ENCODE measurements around the gene RERE. TPM values are rescaled to one million over a fixed set of nuclear protein-coding genes. Genes with fewer than 3 reads are reported as not detected.

Gene RERE
- polyA plus RNA-seq, 10 donors, result 61.7 to 94.3 (median 77.6) TPM

GRCh38 chr1:8551057-8551456, 266.4 kb downstream of the RERE start:
- no peak for DNase-seq

DNA sequence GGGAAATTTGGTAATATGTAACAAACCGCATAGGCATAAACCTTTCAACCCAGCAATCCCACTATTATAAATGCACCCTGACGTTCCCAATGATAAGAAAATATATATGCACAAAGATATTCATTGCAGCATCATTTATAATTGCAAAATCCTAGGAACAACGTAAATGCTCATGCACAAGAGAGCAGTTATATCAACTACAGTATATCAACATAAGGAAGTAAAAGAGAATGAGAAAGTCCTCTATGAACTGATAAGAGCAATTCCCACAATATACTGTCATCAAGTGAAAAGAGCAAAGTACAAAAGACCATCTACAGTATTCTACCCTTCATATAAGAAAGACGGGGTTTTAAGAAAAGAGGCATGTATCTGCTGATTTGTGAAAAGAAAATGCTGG, 269.6 kb downstream of the RERE start:
- DNase-seq, result no peak

GRCh38 chr1:8545078-8545477, 272.4 kb downstream of the RERE start:
- no peak for DNase-seq

DNA sequence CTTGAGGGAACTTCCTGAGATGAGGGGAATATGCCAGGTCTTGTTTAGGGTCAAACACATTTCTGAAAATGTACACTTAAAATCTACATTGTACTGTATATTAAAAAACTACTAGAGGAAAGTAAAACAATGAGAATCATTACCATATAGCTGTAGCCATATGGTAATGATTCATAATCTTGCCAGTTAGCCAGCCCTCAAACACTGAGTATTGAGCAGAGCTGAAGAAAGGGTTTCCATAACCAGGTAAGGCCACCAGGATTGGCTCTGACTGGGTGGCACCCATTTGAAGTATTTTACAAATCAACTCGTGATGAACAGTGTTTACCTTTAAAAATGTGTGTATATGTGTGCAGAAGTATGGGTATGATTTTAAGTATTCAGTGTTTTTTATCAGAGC, 272.8 kb downstream of the RERE start:
- no peak for DNase-seq

DNA sequence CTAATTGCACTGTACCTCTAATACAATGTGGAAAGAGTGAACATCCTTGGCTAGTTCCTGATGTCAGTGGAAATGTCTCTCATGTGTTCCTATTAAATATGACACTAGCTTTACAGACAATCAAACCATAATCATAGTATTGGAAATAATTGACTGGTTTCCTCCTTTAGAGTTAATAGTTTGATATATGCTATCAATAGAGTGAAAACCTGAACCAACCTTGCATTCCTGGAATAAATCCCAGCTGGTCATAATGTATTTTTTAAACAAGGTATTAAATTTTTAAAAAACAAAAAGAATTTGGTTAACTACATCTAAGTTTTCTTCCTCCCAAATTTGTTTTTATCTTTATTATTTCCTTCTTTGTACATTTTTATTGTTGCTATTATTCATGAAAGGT, 273.5 kb downstream of the RERE start:
- DNase-seq, result no peak

GRCh38 chr1:8541961-8542521, 275.4 kb downstream of the RERE start:
- DNase-seq, result no peak

DNA sequence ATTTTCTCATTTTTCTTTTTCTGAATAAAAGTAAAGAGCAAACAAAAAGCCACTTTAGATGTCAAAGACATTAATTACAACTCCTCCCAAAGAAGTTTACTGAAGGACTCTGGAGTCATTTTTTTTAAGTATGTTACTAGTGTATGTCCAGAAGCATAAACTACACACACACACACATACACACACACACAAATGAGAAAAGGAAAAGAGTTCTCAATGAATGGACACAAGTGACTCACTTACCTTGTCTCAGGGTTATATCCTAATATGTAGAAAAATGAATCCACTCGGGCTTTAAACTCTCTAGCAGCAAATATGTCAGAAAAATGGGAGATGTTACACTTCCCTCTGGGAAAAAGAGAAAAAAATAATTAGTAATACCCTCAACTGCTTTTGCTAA, 276.5 kb downstream of the RERE start:
- no peak for DNase-seq

DNA sequence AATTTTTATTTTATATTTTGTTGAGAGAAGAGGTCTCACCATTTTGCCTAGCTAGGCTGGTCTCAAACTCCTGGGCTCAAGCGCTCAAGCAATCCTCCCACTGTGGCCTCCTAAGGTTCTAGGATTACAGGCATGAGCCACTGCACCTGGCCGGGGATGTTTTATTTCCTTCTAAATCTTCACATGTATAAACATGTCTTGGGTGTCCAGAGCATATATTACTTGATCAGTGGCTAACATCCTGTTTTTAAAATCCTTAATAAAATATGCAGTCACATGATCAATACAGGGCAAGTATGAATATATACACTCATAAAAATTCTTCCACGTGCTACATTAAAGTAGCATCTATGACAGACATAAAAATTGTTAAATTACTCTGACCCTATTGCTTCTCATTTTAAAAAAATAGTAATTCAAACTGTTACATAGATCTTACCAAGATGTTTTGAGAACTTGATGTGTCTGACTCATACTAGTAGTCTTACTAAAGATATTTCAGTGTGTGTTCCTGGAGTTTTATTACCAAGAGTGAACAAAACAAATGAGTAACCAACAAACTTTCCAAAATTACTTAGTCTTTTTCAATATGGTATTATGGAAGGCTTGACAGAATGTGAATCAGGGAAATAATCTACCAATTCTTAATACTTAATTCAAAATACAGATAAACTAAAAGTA, 277.0 kb downstream of the RERE start:
- DNase-seq, result no peak

DNA sequence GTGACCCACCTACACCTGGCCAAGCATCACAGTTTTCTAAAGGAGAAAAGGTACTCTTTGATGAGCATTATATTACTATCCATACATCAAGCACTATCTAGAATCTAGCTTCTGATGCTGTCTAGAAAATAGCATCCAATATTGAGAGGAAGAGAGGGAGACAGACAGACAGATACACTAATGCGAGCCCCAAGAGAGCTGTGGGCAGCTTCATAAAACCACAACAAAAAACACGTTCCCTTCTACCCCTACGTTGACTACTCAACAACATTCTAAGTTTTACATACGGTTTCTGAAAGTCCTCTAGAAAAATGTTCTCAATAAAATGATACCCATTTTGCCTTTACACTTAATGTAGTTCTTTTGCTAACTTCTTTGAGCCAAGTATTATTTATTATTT, 277.8 kb downstream of the RERE start:
- no peak for DNase-seq

DNA sequence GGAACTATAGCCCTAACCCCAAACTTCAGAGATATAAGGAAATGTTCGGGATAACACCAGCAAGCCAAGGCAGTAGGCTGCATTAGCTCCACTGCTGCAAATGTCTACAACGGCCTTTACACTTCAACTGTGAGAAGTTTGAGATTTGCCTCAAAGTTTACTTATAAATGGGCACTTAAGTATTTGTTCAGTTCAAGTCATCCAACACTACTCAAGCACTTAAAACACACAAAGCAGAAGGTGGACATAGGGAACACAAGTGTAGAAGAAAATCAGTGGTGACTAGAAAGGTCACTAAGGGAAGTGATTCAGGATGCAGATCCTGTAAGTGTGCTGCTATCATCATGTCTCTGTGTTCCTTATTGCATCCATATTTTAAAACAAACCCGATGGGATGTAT, 278.9 kb downstream of the RERE start:
- DNase-seq, result no peak

DNA sequence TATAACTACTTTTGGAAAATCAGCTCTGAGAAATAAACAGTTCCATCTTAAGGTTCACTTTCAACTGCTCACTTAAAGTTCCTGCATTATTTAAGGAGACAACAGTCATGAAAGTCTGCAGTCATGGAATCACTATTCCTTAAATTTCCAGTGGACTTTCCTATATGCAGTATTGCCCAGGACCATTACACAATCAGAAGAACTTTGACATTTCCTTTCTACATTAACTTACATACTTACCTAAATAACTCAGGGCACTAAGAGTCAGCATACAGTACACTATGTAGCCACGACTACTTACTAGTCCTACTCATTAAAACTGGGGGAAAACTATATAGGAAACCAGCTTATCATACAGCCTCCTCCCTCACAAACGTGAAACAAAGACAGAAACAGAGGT, 279.4 kb downstream of the RERE start:
- DNase-seq, result no peak

DNA sequence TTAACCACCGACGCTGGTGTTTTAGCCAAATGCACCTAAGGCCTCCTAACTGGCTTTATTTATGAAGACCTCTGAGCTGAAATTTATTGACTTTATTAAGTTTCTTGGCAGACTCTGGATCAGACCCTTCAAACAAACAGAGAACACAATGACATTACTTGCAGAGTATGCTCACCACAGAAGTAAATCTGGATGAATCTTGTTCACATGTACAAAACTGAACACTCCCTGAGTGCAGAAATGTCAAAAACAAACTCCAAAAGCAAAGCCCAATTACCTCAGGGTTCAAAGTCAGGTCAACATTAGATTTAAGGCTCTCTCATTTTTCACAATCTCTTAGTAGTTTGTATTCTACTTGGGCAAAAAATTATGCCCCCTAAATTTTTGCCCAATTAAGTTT, 280.9 kb downstream of the RERE start:
- no peak for DNase-seq

DNA sequence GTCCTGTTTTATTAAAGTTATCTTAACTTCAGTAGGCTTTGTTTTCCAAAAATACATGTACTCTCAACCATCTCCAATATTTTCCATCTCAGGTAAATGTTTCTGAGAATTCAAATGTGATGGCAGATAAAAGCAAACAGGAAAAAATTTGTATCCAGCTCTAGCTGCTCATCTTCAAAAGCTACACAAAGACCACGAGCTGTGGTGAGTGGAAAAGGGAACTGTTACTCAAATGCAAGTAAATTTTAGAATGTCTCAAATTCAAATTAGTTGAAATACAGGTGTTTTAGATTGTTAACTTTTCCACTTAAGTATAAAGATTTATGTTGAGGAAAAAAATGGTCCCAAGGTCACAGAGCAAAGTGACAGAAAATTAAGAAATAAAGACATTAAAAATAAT, 283.5 kb downstream of the RERE start:
- no peak for DNase-seq

DNA sequence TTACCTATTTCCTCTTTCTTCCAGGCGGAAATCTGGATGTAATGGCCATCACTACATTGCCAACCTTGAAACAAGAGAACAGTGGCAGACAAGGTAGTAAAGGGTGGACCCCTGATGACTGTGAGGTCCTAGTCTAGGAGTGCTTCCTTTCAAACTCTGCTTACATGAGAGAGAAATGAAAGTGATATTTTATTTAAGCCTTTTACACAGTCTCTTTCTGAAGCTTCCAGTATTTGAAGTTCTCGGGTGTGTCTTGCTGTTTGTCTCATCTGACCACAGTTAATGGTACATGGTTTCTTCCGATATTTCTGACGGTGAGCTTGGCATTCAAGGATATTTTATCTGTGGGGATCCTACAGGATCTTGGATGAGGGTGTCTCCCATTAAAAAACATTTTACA, 284.3 kb downstream of the RERE start:
- no peak for DNase-seq

DNA sequence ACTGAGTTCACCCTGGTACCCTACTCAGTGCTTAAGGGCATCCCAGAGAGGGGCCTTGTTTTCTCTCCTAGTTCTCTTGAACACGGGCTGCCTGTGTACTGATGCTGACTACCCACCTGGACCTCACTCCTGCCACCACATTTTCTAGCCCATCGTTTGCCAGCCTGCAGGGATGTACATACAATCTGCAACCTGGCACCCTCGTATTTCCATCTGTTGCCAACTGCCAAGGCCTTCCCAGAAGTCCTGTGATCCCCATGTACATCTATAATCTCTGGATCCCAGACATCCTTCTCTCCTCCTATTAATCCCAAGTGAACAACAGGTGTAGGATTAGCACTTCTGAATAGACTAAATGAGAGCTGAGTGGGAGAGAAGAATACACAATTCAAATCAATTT, 287.5 kb downstream of the RERE start:
- DNase-seq, result no peak

- DNase-seq, result no peak
These were observed 289.5 kb downstream of the RERE start for GRCh38 chr1:8527941-8528340.

- peak; percentile 97 to 98 (median 97) for DNase-seq
These were observed 291.7 kb downstream of the RERE start for GRCh38 chr1:8525558-8526275.

DNA sequence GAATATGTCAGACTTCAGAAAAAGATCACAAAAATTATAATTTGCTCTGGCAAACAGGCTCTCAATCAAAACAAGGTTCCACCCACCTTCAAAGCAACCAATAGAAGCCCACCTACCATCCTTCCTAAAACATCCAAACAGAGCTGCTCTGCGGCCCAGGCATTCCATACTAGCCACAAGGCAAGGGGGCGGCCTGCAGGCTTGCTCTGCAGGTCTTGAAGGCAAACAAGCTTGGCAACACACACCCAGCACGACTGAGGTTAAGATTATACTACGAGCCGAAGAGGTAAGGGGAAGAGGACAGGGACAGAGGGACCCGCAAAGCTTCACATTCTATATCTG, 292.3 kb downstream of the RERE start:
- DNase-seq, result peak in 1 of 3 donors; percentile 77

DNA sequence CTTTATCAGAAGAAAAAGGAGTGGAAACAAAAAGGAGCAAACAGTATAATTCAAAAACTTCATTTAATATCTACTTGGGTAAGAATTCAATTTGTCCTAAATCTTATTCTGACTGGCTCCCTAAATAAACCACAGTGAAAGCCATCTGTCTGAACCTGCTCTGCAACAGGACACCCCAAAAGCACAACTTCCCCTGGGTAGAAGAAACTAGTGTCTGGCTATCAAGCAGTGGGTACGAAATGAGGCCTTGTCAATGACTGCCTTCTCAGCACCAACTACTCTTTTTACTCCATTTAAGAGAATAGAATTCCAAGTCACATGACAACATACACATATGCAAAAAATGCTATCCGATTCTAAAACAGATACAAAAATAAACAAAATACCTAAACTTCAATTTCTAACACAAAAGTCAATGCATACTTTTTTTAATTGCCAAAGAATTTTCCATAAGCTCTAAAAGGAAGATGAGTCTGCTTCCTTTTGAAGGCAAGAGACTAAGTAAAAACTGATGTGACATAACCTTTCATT, 292.7 kb downstream of the RERE start:
- DNase-seq, result no peak

GRCh38 chr1:8523666-8524206, 293.7 kb downstream of the RERE start:
- DNase-seq, result no peak

DNA sequence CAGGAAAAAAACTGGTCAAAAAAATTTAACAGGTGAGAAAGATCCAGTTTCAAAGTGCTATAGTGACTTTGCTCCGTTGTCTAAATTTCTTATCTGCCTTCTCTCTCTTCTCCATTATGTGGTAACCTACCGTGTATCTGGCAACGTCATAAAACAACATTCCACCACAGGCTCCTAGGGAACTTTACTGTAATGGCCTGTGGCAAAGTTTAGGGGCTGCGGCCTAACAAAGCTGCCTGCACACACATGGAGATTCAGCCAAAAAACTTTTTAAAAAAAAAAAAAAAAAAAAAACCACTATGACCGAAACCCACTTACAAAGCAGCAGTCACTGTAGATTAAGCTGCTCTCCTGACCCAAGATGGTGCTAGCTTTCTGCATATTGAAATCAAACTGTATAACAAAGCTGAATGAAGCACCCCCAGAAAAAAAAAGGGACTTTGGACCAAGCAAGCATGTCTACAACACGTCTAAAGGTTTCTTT, 296.9 kb downstream of the RERE start:
- no peak for DNase-seq

DNA sequence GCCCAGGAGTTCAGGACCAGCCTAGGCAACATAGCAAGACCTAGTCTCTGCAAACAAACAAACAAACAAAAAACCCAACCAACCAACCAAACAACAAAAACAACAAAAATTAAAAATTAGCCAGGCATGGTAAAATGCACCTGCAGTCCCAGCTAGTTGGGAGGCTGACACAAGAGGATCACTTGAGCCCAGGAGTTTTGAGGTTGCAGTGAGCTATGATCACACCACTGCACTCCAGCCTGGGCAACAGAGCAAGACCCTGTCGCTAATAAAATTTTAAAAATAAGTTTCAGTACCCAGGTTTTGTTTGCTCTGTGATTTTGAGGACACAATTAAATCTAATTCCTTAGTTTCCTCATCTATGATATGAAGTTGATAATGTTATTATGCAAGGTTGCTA, 298.3 kb downstream of the RERE start:
- no peak for DNase-seq

DNA sequence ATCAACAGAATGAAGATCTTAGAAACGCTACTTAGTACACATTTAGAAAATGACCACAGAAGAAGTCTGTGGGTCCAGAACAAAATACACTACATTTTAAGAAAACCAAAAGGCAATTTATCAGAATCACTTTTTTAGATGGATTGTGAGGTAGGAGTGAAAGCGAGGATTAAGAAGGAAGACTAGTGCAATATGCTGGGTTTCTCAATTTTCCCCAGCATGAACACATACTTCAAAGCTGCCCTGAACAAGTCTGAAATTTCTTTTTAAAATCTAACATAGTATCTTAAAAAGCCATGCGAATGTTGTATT, 299.0 kb downstream of the RERE start:
- DNase-seq, result no peak

All from muscle of back (tissue), 11 donors.